GM13977 (cell line): ENCODE data around the gene MCM9.

ENCODE experiments used
- DNase-seq: peaks from one replicate; pipeline ENCODE4 v3.0.0; 2012; ENCODE audit warnings: low spot score
- in situ Hi-C: fragments of 300-500 bp; cut with MboI; formaldehyde crosslinking; loops from one replicate; pipeline ENCODE4 v1.12.0; 2022; ENCODE audit warnings: low sequenced_read_pairs, low pct_unique_long_range_greater_than_20kb, mixed read lengths, inconsistent platforms; ENCODE audit not compliant: unreplicated experiment
- TF ChIP-seq, protein P1 (sequence below): IDR thresholded peaks from 2 replicates; pipeline ENCODE4 v1.5.1; 2012; ENCODE audit warnings: mild to moderate bottlenecking, control low read depth; ENCODE audit not compliant: insufficient read depth; ENCODE audit errors: extremely low read depth, missing control alignments

Gene MCM9

DNA sequence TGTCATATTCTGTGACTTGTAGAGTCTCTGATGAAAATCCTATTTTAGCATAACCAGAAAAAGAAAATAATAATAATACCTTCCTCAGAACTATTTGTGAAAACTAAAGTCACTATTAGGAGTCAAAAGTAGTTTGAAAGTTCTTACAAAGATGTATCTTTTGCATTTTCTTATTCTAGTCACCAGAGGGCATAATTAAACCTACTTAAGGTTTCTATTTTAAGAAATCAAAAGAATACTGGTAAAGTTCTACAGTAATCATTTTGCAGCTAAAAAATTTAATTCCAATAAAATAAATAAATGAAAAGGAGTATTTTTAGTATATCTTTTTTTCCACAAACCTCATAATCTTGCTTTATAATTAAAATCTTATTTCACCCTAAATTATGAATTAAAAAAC lies 28.0 kb upstream of the MCM9 start:
- TF ChIP-seq, protein P1, sequence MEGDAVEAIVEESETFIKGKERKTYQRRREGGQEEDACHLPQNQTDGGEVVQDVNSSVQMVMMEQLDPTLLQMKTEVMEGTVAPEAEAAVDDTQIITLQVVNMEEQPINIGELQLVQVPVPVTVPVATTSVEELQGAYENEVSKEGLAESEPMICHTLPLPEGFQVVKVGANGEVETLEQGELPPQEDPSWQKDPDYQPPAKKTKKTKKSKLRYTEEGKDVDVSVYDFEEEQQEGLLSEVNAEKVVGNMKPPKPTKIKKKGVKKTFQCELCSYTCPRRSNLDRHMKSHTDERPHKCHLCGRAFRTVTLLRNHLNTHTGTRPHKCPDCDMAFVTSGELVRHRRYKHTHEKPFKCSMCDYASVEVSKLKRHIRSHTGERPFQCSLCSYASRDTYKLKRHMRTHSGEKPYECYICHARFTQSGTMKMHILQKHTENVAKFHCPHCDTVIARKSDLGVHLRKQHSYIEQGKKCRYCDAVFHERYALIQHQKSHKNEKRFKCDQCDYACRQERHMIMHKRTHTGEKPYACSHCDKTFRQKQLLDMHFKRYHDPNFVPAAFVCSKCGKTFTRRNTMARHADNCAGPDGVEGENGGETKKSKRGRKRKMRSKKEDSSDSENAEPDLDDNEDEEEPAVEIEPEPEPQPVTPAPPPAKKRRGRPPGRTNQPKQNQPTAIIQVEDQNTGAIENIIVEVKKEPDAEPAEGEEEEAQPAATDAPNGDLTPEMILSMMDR, result no peak
- DNase-seq, result no peak
- in situ Hi-C loops, result loop anchor here (10.0 kb wide), 1 partner anchor 152 kb away; no protein-coding TSS in a partner anchor

DNA sequence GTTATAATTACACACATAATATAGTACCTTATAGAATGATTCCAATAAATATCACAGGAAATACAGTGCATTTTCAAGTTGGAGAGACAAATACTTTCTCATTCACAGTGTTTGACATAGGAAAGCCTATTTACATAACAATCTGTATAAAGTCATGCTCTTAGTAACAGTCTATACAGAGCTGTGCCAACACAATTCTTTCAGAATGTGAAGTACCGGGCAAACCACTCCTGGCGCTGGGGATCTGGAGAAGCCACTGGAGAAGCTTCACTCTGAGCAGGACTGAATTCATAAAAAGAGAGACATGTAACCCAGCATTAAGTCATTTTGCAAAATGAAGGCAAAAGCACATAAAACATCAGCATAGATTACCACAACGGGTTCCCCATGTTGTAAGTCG lies 24.9 kb upstream of the MCM9 start:
- in situ Hi-C loops, result loop anchor here (10.0 kb wide), 1 partner anchor 155 kb away; no protein-coding TSS in a partner anchor
- TF ChIP-seq, protein P1, result no peak
- DNase-seq, result no peak

DNA sequence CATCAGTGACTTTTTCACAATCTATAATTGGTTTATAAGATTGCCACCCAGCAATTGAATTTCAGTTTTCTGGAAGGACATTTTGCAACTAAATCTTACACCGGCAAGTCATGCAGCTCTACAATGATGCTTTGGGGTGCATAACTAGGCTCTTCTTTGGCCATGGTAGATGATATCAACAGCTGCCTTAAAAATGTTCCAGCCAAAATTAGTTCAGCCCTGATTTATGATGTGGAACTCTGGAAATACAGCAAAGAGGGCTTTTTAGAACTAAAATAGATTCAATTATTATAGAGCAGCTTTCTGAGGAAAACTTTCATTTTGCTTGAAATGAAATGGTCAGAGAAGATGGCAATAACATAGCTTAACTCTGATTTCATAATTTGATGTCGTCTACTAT lies 18.4 kb upstream of the MCM9 start:
- in situ Hi-C loops, result no loop called here
- DNase-seq, result no peak
- TF ChIP-seq, protein P1, result no peak

DNA sequence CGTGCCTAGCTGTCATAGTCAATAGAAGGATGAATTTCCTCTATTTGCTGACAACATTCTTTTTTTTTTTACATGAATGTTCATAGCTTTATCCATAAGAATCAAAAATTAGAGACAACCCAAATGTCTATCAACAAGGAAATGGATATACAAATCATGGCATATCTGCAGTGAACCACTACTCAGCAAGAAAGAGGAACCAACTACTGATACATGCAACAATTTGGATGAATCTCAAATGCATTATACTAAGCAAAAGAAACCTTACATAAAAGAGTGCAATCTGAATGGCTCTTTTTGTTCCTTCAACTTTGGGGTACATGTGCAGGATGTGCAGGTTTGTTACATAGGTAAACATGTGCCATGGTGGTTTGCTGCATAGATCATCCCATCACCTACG lies 17.7 kb upstream of the MCM9 start:
- TF ChIP-seq, protein P1, result no peak
- in situ Hi-C loops, result no loop called here
- DNase-seq, result no peak

DNA sequence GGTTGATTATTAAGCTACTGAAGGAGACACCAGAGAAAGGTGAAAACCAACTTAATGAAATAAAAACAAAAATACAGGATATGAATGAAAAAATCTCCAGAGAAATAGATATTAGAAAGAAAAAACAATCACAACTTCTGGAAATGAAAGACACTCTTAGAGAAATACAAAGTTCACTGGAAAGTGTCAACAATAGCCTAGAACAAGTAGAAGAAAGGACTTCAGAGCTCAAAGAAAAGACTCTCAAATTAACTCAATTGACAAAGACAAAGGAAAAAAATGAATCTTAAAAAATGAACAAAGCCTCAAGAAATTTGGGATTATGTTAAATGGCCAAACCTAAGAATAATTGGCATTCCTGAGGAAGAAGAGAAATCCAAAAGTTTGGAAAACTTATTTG lies 10.3 kb upstream of the MCM9 start:
- no peak for DNase-seq
- in situ Hi-C loops, result no loop called here
- TF ChIP-seq, protein P1, result no peak

DNA sequence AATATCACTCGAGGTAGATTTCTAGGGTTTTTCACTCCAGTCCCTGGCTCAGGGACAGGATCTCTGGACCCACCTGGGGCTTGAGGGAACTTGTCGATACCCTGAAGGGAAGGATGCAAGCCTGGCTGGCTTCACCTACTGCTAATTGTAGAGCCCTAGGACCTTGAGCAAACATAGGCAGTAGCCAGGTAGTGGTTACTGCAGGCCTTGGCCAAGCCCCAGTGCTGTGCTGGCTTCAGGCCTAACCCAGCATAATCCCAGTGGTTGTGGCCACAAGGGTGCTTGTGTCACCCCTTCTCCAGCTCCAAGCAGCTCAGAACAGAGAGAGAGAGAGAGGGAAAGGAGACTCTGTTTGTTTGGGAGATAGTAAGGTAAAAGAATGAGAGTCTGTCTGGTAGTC lies 5.8 kb upstream of the MCM9 start:
- in situ Hi-C loops, result no loop called here
- TF ChIP-seq, protein P1, result no peak
- no peak for DNase-seq

DNA sequence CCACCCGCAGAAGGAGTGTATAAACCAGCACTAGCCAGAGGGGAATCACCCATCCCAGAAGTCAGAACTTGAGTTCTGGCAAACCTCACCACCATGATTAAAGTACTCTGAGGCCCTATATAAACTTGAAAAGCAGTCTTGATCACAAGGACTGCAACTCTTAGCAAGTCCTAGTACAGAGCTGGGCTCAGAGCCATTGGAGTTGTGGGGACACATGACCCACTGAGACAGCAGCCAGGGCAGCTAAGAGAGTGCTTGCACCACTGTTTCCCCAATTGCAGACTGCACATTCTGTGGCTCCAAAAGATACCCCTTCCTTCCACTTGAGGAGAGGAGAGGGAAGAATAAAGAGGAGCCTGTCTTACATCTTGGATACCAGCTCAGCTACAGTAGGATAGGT lies 4.7 kb upstream of the MCM9 start:
- in situ Hi-C loops, result no loop called here
- no peak for DNase-seq
- TF ChIP-seq, protein P1, result no peak
